Adrenal gland (tissue), 12 donors: ENCODE measurements around the gene AURKB. TPM values are rescaled to one million over a fixed set of nuclear protein-coding genes. Genes with fewer than 3 reads are reported as not detected.

Experiments
- DNase-seq, 7 donors: peaks; one replicate each; pipeline ENCODE4 v3.0.0-alpha.2; 2019 to 2020
- H3K27ac ChIP-seq, 5 donors: fragments of 200-600 bp; sonication (generic) in 4 of 5; 1 replicate in 3 of 5; 2 replicates in 2 of 5; pipeline versions ENCODE4 v1.5.1 to v1.8.0; 2016 to 2020; ENCODE audit warnings: mild to moderate bottlenecking in 1 of 5
- H3K27me3 ChIP-seq: fragments of 200-600 bp; 2 replicates; pipeline ENCODE4 v1.8.0; 2021
- H3K36me3 ChIP-seq, 2 donors: fragments of 200-600 bp; replicated peaks in 1 of 2; 1 replicate in 1 of 2; 2 replicates in 1 of 2; pipeline versions ENCODE4 v1.5.1 to v1.8.0; 2018 to 2022
- H3K4me1 ChIP-seq, 2 donors: fragments of 200-600 bp; replicated peaks in 1 of 2; 1 replicate in 1 of 2; 2 replicates in 1 of 2; pipeline versions ENCODE4 v1.5.1 to v1.8.0; 2018 to 2021
- H3K4me3 ChIP-seq, 4 donors: fragments of 200-600 bp; sonication (generic) in 3 of 4; one replicate each; pipeline ENCODE4 v1.5.1; 2016 to 2018
- H3K9me3 ChIP-seq, 3 donors: fragments of 200-600 bp; sonication (generic) in 1 of 3; replicated peaks in 1 of 3; 1 replicate in 2 of 3; 2 replicates in 1 of 3; pipeline versions ENCODE4 v1.5.1 to v1.8.0; 2016 to 2021
- CTCF ChIP-seq, 6 experiments: fragments of 450-650 bp in 4 of 6; fragments of 200-600 bp in 2 of 6; sonication (generic) in 1 of 6; IDR thresholded peaks; 1 replicate in 5 of 6; 2 replicates in 1 of 6; pipeline versions ENCODE4 v1.5.1 to v1.8.0; 2016 to 2021; ENCODE audit warnings: antibody characterized with exemption in 6 of 6, mild to moderate bottlenecking in 2 of 6, moderate library complexity in 1 of 6
- POLR2A ChIP-seq, 2 donors: fragments of 450-650 bp; IDR thresholded peaks; one replicate each; pipeline ENCODE4 v1.6.1; 2017; ENCODE audit warnings: antibody characterized with exemption in 2 of 2, mild to moderate bottlenecking in 2 of 2, moderate library complexity in 1 of 2
- WGBS, 4 donors: extraction: QIAGEN DNeasy Blood & Tissue Kit in 2 of 4; methylation state at CpG; one replicate each; pipeline versions ENCODE4 v1.1.5 to v1.1.7; 2013 to 2017; 5-methylcytosine and 5-hydroxymethylcytosine counted together
- intact Hi-C, 2 donors: fragments of 100-400 bp; cut with DNase I; formaldehyde crosslinking; loops; one replicate each; pipeline versions ENCODE4 v1.14.1 to v1.15.0; 2022 to 2023
- polyA plus RNA-seq, 3 donors: library from polyadenylated mRNA; stranded (reverse); fragments of 200-250 nt in 2 of 3; fragments of 350-450 nt in 1 of 3; fragmentation: Illumina TruSeq in 1 of 3; extraction: RNeasy Lipid Tissue Mini Kit (QIAGEN cat#74804) in 1 of 3; gene quantifications; one replicate each; pipeline ENCODE4 v1.2.3, GENCODE V29; 2013 to 2014
- total RNA-seq, 9 donors: library from RNA; depleted of rRNA in 4 of 9; stranded (reverse); fragments of >200 nt in 4 of 9; fragments of 120-200 nt in 1 of 9; fragmentation: NEBNext Ultra II Directional in 1 of 9; extraction: Animal tissue kit (Norgen Biotek cat#: 25700) in 1 of 9; gene quantifications; one replicate each; pipeline versions ENCODE4 v1.1.0 to v1.2.4, GENCODE V29; 2013 to 2023
- donor health status: healthy with polysubstance abuse.
- donor health status: Bipolar disorder and iron deficiency.
- donor health status: DM: yes; HTN: yes; CAD: no.
- donor health status: DM: no; HTN: no; CAD: no.
- donor health status: DM: no; HTN: no; CAD: no.
- donor health status: DM: yes; HTN: yes; CAD: no.

Gene AURKB
- total and polyA plus RNA-seq, 12 donors, result 1.6 to 14.3 (median 2.2) TPM

- Histone ChIP-seq H3K27me3 (no peaks in the 10 kb centered on the region), H3K4me1 (peaks cover 36 to 48% of the 10 kb centered on the region in 2 donors), H3K9me3 (no peaks in the 10 kb centered on the region), H3K36me3 (peaks cover 0 to 20% of the 10 kb centered on the region in 2 donors), H3K4me3 (peak overlapping the region; percentile 88 to 100 (median 98)), H3K27ac (peak overlapping the region; percentile 97 to 100 (median 99))
- 45 to 70% (median 48%) methylated on average over 7 to 19 of the region's 19 CpGs for WGBS, 4 donors
- intact Hi-C loops, result no loop called here
- TF ChIP-seq POLR2A (IDR thresholded peaks at IDR 0.05) (no peak), CTCF (IDR thresholded peaks at IDR 0.05) (no peak)
- peak in 4 of 7 donors; percentile 26 to 46 (median 42) for DNase-seq
Measured at GRCh38 chr17:8161289-8162232, 48.8 kb downstream of the AURKB start.

DNA sequence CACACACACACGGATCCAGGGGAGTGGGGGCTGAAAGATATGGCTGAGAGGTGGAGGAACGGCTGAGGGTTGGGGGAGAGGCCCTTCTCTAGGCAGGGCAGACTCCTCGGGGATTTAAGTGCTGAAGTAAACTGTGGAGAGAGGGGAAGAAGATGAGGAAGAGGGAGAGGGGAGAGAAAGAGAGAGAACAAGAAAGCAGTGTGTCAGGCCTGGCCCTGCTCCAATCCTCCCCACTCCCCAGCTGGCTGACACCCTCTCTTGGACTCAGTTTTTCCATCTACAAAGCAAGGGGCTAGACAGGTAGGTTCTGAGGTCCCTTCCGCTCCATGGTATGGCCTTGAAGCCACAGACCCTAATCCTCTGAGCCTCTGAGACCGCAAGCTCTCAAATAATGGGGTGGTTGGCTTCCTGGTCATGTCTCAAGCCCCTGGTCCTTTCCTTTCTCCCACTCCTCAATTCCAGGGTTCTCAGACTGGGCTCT, 49.6 kb downstream of the AURKB start:
- Histone ChIP-seq H3K4me3 (no peak overlapping the region), H3K36me3 (peaks cover 0 to 20% of the 10 kb centered on the region in 2 donors), H3K27me3 (no peaks in the 10 kb centered on the region), H3K4me1 (peaks cover 36 to 48% of the 10 kb centered on the region in 2 donors), H3K27ac (peak overlapping the region; percentile 35 to 100 (median 55)), H3K9me3 (no peaks in the 10 kb centered on the region)
- TF ChIP-seq CTCF (IDR thresholded peaks at IDR 0.05), result no peak
- TF ChIP-seq POLR2A (IDR thresholded peaks at IDR 0.05), result no peak
- intact Hi-C loops, result no loop called here
- WGBS, 4 donors, result 50 to 61% (median 51%) methylated on average over 5 of the region's 5 CpGs
- no peak for DNase-seq

- intact Hi-C loops, result no loop called here
- peak overlapping the region in 3 of 5 donors; percentile 16 to 100 (median 29) for H3K27ac ChIP-seq
- 51 to 59% (median 52%) methylated on average over 3 to 4 of the region's 4 CpGs for WGBS, 4 donors
- H3K9me3 ChIP-seq, result no peaks in the 10 kb centered on the region
- no peak for DNase-seq
- no peak overlapping the region for H3K4me3 ChIP-seq
- no peaks in the 10 kb centered on the region for H3K27me3 ChIP-seq
- H3K36me3 ChIP-seq, result peaks cover 0 to 20% of the 10 kb centered on the region in 2 donors
- peaks cover 36 to 48% of the 10 kb centered on the region in 2 donors for H3K4me1 ChIP-seq
- TF ChIP-seq POLR2A (IDR thresholded peaks at IDR 0.05) (no peak), CTCF (IDR thresholded peaks at IDR 0.05) (no peak)
Measured at GRCh38 chr17:8160224-8160577, 50.2 kb downstream of the AURKB start.

GRCh38 chr17:8159459-8160223, 50.7 kb downstream of the AURKB start:
- intact Hi-C loops, result no loop called here

More at GRCh38 chr17:8159459-8160223, 50.7 kb downstream of the AURKB start:
- peak overlapping the region in 4 of 5 donors; percentile 29 to 100 (median 74) for H3K27ac ChIP-seq
- TF ChIP-seq POLR2A (IDR thresholded peaks at IDR 0.05) (no peak), CTCF (IDR thresholded peaks at IDR 0.05) (no peak)
- WGBS, 4 donors, result 67 to 77% (median 71%) methylated on average over 4 of the region's 4 CpGs
- no peaks in the 10 kb centered on the region for H3K9me3 ChIP-seq
- DNase-seq, result peak in 2 of 7 donors; percentile 36 to 38
- peaks cover 0 to 20% of the 10 kb centered on the region in 2 donors for H3K36me3 ChIP-seq
- H3K27me3 ChIP-seq, result no peaks in the 10 kb centered on the region
- H3K4me3 ChIP-seq, result no peak overlapping the region
- H3K4me1 ChIP-seq, result peaks cover 32 to 42% of the 10 kb centered on the region in 2 donors
